ENCODE results near the gene ATXN2.
"Not testable (repeated sequence)": the region's sequence is repeated elsewhere in the genome, so short reads cannot be mapped to it uniquely, and the experiment has no call there.

The ATXN2 gene

DNA sequence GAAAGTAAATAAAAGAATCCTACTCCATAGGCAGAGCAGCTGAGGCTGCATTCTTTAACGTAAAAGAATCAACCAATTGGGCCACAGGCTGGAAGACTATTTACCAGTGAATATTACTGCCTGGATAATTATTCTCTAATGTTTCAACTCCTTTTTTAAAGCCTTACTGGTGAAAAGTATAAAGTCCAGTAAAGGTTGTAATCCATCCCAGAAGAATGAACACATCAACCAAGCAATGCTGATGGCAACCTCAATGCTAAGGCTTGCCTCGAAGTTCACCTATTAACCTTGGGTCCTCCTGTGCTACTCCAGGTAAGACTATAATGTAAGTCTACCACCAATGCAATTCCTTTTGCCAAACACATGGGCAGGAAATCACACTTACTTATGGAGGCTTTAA, 77.3 kb downstream of the ATXN2 start:
- TF ChIP-seq, protein P1, sequence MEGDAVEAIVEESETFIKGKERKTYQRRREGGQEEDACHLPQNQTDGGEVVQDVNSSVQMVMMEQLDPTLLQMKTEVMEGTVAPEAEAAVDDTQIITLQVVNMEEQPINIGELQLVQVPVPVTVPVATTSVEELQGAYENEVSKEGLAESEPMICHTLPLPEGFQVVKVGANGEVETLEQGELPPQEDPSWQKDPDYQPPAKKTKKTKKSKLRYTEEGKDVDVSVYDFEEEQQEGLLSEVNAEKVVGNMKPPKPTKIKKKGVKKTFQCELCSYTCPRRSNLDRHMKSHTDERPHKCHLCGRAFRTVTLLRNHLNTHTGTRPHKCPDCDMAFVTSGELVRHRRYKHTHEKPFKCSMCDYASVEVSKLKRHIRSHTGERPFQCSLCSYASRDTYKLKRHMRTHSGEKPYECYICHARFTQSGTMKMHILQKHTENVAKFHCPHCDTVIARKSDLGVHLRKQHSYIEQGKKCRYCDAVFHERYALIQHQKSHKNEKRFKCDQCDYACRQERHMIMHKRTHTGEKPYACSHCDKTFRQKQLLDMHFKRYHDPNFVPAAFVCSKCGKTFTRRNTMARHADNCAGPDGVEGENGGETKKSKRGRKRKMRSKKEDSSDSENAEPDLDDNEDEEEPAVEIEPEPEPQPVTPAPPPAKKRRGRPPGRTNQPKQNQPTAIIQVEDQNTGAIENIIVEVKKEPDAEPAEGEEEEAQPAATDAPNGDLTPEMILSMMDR (IDR thresholded peaks at IDR 0.05; ENCODE audit: low read depth, low read length, missing control alignments) = no peak
- DNase-seq (ENCODE audit: extremely low read depth, low read depth) = no peak
- no peak overlapping the region for H3K4me3 ChIP-seq (replicated peaks; ENCODE audit: low read depth, low read length)

DNA sequence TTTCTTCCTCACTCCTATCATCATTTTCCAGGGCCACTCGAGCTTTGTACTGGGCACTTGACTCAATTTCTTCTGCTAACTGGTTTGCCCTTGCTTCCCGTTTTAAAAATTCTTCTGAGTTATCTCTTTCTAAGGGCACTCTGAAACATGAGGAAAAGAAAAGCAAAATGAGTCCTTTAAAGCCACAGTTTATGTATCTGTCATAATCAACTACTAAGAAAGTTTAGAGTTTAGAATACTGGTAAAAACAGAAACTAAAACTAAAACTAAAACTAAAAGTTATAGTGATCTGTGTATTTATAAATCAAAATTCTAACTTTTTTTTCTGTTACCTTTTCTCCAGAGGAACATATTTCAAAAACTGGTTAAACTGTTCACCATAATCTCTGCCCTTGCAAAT, 79.2 kb downstream of the ATXN2 start:
- no peak for DNase-seq (ENCODE audit: extremely low read depth, low read depth)
- TF ChIP-seq, protein P1 (IDR thresholded peaks at IDR 0.05; ENCODE audit: low read depth, low read length, missing control alignments) = no peak
- H3K4me3 ChIP-seq (replicated peaks; ENCODE audit: low read depth, low read length) = no peak overlapping the region

DNA sequence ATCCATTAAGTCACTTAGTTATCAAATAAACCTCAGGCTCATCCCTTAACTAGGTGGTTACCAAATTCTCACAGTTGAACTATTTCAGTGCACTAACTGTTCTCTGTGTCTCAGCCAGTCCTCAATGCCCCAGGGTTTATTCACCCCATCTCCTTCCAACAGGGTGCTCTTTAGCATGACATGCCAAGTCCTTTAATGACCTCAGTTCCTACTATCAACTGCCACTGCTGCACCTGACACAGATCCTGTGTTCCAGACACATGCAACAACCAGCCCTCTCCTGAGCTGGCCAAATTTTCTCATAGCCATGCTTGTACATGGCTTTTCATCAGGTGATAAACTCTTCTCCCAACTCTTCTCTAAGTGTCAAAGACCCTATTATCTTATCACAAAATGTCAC, 80.0 kb downstream of the ATXN2 start:
- DNase-seq (ENCODE audit: extremely low read depth, low read depth) = no peak
- no peak overlapping the region for H3K4me3 ChIP-seq (replicated peaks; ENCODE audit: low read depth, low read length)
- TF ChIP-seq, protein P1 (IDR thresholded peaks at IDR 0.05; ENCODE audit: low read depth, low read length, missing control alignments) = no peak

DNA sequence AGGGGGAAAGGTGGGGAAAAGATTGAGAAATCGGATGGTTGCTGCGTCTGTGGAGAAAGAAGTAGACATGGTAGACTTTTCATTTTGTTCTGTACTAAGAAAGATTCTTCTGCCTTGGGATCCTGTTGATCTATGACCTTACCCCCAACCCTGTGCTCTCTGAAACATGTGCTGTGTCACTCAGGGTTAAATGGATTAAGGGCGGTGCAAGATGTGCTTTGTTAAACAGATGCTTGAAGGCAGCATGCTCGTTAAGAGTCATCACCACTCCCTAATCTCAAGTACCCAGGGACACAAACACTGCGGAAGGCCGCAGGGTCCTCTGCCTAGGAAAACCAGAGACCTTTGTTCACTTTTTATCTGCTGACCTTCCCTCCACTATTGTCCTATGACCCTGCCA, 91.4 kb downstream of the ATXN2 start:
- not testable (repeated sequence) for DNase-seq (ENCODE audit: extremely low read depth, low read depth); H3K4me3 ChIP-seq (replicated peaks; ENCODE audit: low read depth, low read length)

DNA sequence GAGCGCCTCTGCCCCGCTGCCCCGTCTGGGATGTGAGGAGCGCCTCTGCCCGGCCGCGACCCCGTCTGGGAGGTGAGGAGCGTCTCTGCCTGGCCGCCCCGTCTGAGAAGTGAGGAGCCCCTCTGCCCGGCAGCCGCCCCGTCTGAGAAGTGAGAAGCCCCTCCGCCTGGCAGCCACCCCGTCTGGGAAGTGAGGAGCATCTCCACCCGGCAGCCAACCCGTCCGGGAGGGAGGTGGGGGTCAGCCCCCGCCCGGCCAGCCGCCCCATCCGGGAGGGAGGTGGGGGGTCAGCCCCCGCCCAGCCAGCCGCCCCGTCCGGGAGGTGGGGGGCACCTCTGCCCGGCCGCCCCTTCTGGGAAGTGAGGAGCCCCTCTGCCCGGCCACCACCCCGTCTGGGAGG, 91.9 kb downstream of the ATXN2 start:
- not testable (repeated sequence) for H3K4me3 ChIP-seq (replicated peaks; ENCODE audit: low read depth, low read length); DNase-seq (ENCODE audit: extremely low read depth, low read depth)

DNA sequence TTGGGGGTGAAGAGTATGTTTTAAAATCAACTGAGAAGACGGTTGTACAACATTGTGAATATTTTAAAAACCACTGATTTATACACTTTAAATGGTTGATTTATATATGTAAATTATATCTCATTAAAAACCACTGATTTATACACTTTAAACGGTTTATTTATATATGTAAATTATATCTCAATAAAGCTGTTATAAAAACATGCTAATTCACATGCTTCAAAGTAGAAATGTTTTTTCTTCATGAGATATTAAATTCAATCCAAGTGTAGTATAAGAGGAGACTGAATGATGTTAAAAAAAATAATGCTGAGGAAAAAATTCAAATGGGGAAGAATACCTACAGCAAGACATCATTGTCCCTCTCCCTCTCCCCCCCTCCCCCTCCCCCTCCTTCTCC, 92.9 kb downstream of the ATXN2 start:
- H3K4me3 ChIP-seq (replicated peaks; ENCODE audit: low read depth, low read length) = no peak overlapping the region
- TF ChIP-seq, protein P1 (IDR thresholded peaks at IDR 0.05; ENCODE audit: low read depth, low read length, missing control alignments) = no peak
- DNase-seq (ENCODE audit: extremely low read depth, low read depth) = no peak

DNA sequence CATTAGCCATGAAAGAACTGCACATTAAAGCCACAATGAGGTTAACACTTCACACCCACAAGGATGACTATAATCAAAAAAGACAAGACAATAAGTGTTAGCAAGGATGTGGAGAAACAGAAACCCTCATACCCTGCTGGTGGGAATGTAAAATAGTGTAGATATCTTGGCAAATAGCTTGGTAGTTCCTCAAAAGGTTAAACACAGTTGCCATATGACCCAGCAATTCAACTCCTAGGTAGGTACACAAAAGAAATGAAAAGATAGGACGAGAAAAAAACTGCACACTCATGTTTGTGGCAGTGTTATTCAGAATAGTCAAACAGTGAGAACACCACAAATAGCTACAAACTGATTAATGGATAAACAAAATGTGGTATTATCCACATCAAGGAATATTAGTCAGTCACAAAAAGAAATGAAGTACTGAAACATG, 93.5 kb downstream of the ATXN2 start:
- TF ChIP-seq, protein P1 (IDR thresholded peaks at IDR 0.05; ENCODE audit: low read depth, low read length, missing control alignments) = no peak
- DNase-seq (ENCODE audit: extremely low read depth, low read depth) = no peak
- H3K4me3 ChIP-seq (replicated peaks; ENCODE audit: low read depth, low read length) = no peak overlapping the region

DNA sequence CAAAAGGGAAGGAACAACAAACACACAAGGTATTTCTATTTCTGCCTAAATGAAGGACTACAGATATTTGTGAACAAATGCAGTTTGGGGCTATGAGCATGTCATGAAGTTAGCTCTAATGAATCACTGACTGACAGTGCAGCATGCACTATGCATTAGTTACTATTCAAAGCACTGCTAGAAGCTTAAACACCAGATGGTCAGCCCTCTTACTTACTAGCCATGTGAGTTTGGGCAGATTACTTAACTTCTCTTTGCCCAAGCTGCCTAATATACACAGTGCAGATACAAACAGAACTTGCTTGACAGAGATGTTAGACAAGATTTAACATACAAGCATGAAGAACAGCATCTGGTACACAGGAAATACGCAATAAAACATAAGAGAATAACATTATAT, 96.0 kb downstream of the ATXN2 start:
- no peak for DNase-seq (ENCODE audit: extremely low read depth, low read depth)
- no peak overlapping the region for H3K4me3 ChIP-seq (replicated peaks; ENCODE audit: low read depth, low read length)

More for the DNA sequence above, 96.0 kb downstream of the ATXN2 start:
- TF ChIP-seq, protein P1 (IDR thresholded peaks at IDR 0.05; ENCODE audit: low read depth, low read length, missing control alignments) = no peak
